Testis (tissue), 3 donors: ENCODE data around the gene WDR45B. TPM values are rescaled to one million over a fixed set of nuclear protein-coding genes. Genes with fewer than 3 reads are reported as not detected.
A peak's percentile ranks its signal among the peaks of the same experiment; 100 is the strongest.

ENCODE experiments used
- DNase-seq: peaks from one replicate; pipeline ENCODE4 v3.0.0-alpha.2; 2019
- H3K27ac ChIP-seq, 2 donors: fragments of 200-600 bp; sonication (generic); one replicate each; pipeline ENCODE4 v1.5.1; 2019
- H3K27me3 ChIP-seq: fragments of 200-600 bp; sonication (generic); one replicate; pipeline ENCODE4 v1.5.1; 2019
- H3K36me3 ChIP-seq: fragments of 200-600 bp; sonication (generic); one replicate; pipeline ENCODE4 v1.5.1; 2017; ENCODE audit warnings: low read depth; ENCODE audit errors: missing control alignments
- H3K4me1 ChIP-seq: fragments of 200-600 bp; sonication (generic); one replicate; pipeline ENCODE4 v1.5.1; 2019
- H3K4me3 ChIP-seq, 2 donors: fragments of 200-600 bp; sonication (generic); one replicate each; pipeline ENCODE4 v1.5.1; 2017 to 2019
- H3K9me3 ChIP-seq: fragments of 200-600 bp; sonication (generic); one replicate; pipeline ENCODE4 v1.5.1; 2017
- POLR2A ChIP-seq: fragments of 450-650 bp; IDR thresholded peaks from one replicate; pipeline ENCODE4 v1.6.1; 2017; ENCODE audit warnings: antibody characterized with exemption, mild to moderate bottlenecking, moderate library complexity
- WGBS, 2 donors: methylation state at CpG; one replicate each; pipeline ENCODE4 v1.1.5; 2018; 5-methylcytosine and 5-hydroxymethylcytosine counted together
- intact Hi-C: fragments of 100-400 bp; cut with DNase I; formaldehyde crosslinking; loops from one replicate; pipeline ENCODE4 v1.15.1; 2023; ENCODE audit warnings: low total_unique reads
- polyA plus RNA-seq: library from polyadenylated mRNA; stranded (reverse); fragments of 350-450 nt; fragmentation: Illumina TruSeq; extraction: RNeasy Lipid Tissue Mini Kit (QIAGEN cat#74804); gene quantifications from one replicate; pipeline ENCODE4 v1.2.3, GENCODE V29; 2014; ENCODE audit warnings: low read depth, low replicate concordance; ENCODE audit not compliant: insufficient read depth
- total RNA-seq, 2 donors: library from RNA; depleted of rRNA; stranded (reverse); fragments of >200 nt; gene quantifications; one replicate each; pipeline ENCODE4 v1.2.3, GENCODE V29; 2016
- TF ChIP-seq, protein P1 (sequence below), 3 experiments: fragments of 450-650 bp in 2 of 3; fragments of 200-600 bp in 1 of 3; sonication (generic) in 1 of 3; IDR thresholded peaks; one replicate each; pipeline ENCODE4 v1.5.1; 2016 to 2019; ENCODE audit warnings: antibody characterized with exemption in 3 of 3, mild to moderate bottlenecking in 2 of 3, moderate library complexity in 1 of 3

WDR45B gene
- total and polyA plus RNA-seq, 3 donors from 2014 or later, result 142 to 165 (median 163) TPM

DNA sequence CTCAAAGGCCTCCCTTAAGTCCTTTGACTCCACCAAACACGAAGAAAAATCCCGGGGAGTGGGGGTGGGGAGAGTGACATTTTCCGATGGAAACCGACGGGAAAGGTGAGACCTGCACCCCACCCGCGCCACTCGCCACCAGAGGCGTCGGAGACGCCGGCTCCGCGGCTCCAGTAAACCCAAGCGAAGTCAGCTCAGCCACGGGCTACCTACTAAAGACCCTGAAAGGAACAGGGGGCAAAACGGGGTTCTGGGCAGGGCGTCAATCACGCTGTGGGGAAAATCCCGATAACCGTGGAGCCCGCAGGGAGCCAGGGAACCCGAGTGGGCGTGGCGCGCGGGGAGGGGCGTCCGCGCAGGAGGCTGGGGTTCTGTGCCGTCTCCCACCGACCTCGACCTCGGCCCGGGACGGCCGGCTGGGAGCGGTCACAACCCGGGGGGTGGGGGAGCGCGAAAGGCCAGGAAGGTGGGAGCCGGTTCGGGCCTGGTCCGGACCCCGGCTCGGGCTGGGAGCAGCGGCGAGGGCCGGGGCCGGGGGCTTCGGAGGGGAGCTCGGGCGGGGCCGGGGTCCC, 565 bp downstream of the WDR45B start:
- intact Hi-C loops, result no loop called here

DNA sequence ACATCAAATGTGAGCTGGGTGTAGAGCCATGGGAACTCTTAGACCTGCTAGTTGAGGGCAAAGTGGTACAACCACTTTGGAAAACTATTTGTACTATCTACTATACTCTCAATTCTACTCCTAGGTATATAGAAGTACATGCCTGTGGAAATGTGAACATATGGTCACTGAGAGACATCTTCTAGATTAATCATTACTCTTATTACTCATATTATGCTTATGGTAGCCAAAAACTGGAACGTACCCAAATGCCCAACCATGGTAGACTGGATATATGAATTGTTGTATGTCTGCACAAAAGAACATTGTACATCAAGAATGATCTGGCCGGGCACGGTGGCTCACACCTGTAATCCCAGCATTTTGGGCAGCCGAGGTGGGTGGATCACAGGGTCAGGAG, 2.7 kb downstream of the WDR45B start:
- Histone ChIP-seq H3K4me3 (no peak overlapping the region), H3K36me3 (no peaks in the 10 kb centered on the region), H3K27me3 (no peaks in the 10 kb centered on the region), H3K27ac (no peak overlapping the region), H3K9me3 (no peaks in the 10 kb centered on the region), H3K4me1 (peaks cover 9% of the 10 kb centered on the region)
- TF ChIP-seq, protein P1, sequence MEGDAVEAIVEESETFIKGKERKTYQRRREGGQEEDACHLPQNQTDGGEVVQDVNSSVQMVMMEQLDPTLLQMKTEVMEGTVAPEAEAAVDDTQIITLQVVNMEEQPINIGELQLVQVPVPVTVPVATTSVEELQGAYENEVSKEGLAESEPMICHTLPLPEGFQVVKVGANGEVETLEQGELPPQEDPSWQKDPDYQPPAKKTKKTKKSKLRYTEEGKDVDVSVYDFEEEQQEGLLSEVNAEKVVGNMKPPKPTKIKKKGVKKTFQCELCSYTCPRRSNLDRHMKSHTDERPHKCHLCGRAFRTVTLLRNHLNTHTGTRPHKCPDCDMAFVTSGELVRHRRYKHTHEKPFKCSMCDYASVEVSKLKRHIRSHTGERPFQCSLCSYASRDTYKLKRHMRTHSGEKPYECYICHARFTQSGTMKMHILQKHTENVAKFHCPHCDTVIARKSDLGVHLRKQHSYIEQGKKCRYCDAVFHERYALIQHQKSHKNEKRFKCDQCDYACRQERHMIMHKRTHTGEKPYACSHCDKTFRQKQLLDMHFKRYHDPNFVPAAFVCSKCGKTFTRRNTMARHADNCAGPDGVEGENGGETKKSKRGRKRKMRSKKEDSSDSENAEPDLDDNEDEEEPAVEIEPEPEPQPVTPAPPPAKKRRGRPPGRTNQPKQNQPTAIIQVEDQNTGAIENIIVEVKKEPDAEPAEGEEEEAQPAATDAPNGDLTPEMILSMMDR (IDR thresholded peaks at IDR 0.05), result no peak
- TF ChIP-seq POLR2A, result no peak
- WGBS, 2 donors, result 66 to 87% methylated on average over 4 of the region's 4 CpGs
- intact Hi-C loops, result no loop called here
- no peak for DNase-seq

More for the DNA sequence above, 565 bp downstream of the WDR45B start:
- 0% methylated on average over 34 to 49 of the region's 54 CpGs for WGBS, 2 donors
- H3K4me3 ChIP-seq, result peak overlapping the region; percentile 99 to 100
- no peak for TF ChIP-seq POLR2A
- TF ChIP-seq, protein P1 (IDR thresholded peaks at IDR 0.05), result no peak
- H3K4me1 ChIP-seq, result peaks cover 9% of the 10 kb centered on the region
- no peaks in the 10 kb centered on the region for H3K36me3 ChIP-seq
- peak; percentile 40 for DNase-seq
- H3K9me3 ChIP-seq, result no peaks in the 10 kb centered on the region
- no peaks in the 10 kb centered on the region for H3K27me3 ChIP-seq
- H3K27ac ChIP-seq, result peak overlapping the region; percentile 99

DNA sequence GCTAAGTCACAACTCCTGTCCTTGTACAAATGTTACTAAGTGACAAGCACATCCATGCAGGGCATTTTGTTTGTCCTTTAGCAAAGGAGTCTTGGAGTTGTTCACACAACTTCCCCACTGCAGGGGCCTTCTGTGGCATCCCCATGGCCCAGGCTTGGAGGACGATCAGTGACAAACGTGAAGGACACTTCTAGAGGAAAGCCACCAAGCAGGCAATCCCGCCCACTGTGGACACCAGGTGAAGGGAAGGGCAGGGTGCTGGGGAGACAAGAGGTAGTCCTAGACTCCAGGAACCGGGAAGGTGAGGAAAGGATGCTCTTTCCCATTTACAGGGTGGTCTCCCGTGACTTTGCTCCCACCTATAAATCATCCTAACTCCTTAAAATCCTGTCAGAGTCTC, 4.1 kb downstream of the WDR45B start:
- no peaks in the 10 kb centered on the region for H3K9me3 ChIP-seq
- no peak overlapping the region for H3K27ac ChIP-seq
- H3K4me1 ChIP-seq, result peaks cover 9% of the 10 kb centered on the region
- DNase-seq, result no peak
- no peak for TF ChIP-seq POLR2A
- TF ChIP-seq, protein P1 (IDR thresholded peaks at IDR 0.05), result no peak
- no peak overlapping the region for H3K4me3 ChIP-seq
- H3K36me3 ChIP-seq, result no peaks in the 10 kb centered on the region
- intact Hi-C loops, result no loop called here
- no peaks in the 10 kb centered on the region for H3K27me3 ChIP-seq
- WGBS, 2 donors, result 71 to 73% methylated on average over 5 of the region's 5 CpGs

DNA sequence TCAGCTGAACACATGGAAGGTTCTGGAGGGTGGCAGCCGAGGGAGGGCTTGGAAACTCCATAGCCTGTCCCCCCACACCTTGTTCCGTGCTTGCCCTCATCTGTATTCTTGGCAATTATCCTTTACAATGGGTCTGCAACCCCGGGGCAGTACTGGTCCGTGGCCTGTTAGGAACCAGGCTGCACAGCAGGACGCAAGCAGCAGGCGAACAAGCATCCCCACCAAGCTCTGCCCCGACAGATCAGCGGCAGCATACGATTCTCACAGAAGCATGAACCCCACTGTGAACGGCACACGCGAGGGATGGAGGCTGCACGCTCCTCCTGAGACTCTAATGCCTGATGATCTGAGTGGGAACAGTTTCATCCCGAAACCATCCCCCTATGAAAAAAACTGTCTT, 6.2 kb downstream of the WDR45B start:
- intact Hi-C loops, result no loop called here
- Histone ChIP-seq H3K27ac (no peak overlapping the region), H3K36me3 (no peaks in the 10 kb centered on the region), H3K27me3 (no peaks in the 10 kb centered on the region), H3K9me3 (no peaks in the 10 kb centered on the region), H3K4me1 (peaks cover 6% of the 10 kb centered on the region), H3K4me3 (no peak overlapping the region)
- TF ChIP-seq POLR2A, result no peak
- TF ChIP-seq, protein P1 (IDR thresholded peaks at IDR 0.05), result no peak
- no peak for DNase-seq
- 87 to 91% methylated on average over 14 of the region's 14 CpGs for WGBS, 2 donors

DNA sequence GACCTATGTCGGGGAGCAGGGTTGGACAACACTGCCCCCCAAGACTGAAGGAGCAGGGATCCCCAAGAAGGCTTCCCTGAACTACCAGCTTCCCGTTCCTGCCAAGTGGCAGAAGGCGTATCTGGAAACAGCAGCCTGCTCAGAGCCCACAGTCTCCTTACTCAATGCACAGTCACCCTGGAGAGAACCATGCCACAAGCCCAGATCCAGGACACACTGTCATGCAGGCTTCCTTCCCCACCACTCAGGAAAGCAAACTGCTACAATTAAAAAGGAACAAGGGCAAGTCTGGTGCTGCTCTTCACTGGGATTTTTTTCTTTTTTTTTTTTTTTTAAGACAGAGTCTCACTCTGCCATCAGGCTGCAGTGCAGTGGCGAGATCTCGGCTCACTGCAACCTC, 8.2 kb downstream of the WDR45B start:
- peaks cover 5% of the 10 kb centered on the region for H3K4me1 ChIP-seq
- no peaks in the 10 kb centered on the region for H3K27me3 ChIP-seq
- no peak for TF ChIP-seq POLR2A
- H3K36me3 ChIP-seq, result no peaks in the 10 kb centered on the region
- no peak overlapping the region for H3K27ac ChIP-seq
- no peak for DNase-seq
- 80 to 87% methylated on average over 5 of the region's 5 CpGs for WGBS, 2 donors
- no peak overlapping the region for H3K4me3 ChIP-seq
- H3K9me3 ChIP-seq, result no peaks in the 10 kb centered on the region
- intact Hi-C loops, result no loop called here
